HG03469 (cell line): ENCODE results near the gene MUC15.

Experiments used
- ATAC-seq: cut with Tn5 transposase; IDR thresholded peaks from one replicate; pipeline ENCODE4 v1.9.1; 2021; ENCODE audit warnings: mild to moderate bottlenecking, moderate library complexity, moderate number of reproducible peaks; ENCODE audit not compliant: unreplicated experiment

MUC15 gene

DNA sequence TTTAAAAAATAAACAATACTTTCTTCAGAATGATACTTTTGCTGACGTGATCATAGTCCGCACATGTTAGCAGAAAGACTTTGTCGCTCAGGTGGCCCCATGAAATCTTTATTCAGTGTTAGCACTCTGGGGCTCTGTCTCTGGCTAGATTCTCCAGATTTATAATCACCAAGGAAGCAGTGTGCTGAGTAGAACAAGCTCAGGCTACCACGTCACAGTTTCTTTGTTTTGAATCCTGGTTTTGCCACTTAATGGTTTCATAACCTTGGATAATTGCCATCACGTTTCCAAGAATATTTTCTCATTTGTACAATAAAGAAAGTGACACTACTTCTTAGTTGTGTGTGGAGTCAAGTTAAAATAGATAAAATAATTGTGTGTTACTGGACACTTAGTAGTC lies 3.9 kb upstream of the MUC15 start:
- ATAC-seq: no peak

DNA sequence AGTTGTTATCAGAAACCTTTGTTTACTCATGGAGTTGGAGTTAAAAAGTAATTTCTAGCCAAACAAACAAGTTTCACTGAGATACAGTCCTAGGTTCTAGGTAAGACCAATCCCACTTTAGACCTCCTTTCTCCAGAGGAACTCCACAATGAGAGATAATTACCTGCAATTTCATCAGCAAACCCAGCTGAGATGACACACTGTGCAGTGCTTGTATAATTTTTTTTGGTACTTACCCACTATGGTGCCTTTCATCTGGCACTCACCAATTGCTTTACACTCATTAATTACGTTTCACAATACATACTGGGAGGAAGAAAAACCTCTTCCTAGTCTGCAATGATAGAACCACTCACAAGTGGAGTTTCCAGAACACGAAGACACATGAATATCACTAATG lies 1.8 kb upstream of the MUC15 start:
- no peak for ATAC-seq

- no peak for ATAC-seq
Observed at GRCh38 chr11:26572770-26573402, 823 bp upstream of the MUC15 start.

DNA sequence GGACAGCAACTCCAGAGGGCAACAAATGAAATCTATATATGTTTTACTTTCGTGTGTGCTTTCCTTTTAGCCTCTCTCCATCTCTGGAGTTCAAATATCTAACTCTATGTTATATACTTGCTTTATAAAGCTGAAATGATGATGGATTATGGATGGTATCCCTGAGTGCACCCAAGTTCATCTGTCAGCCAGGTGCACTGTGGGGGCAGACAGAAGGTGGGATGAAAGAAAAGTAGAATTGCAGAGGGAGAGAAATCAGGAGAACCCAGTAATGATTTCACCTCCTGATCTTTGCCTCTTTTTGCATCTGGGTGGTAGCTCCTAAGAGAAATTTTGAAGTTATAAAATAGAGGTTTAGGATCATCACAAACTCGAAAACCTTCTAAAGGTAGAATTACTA lies 2.4 kb downstream of the MUC15 start:
- no peak for ATAC-seq

- no peak for ATAC-seq
Observed at GRCh38 chr11:26558190-26558589, 13.9 kb downstream of the MUC15 start.

GRCh38 chr11:26557666-26558065 lies 14.4 kb downstream of the MUC15 start:
- no peak for ATAC-seq

GRCh38 chr11:26556582-26556981 lies 15.5 kb downstream of the MUC15 start:
- no peak for ATAC-seq

- no peak for ATAC-seq
Observed at GRCh38 chr11:26554455-26554854, 17.6 kb downstream of the MUC15 start.

DNA sequence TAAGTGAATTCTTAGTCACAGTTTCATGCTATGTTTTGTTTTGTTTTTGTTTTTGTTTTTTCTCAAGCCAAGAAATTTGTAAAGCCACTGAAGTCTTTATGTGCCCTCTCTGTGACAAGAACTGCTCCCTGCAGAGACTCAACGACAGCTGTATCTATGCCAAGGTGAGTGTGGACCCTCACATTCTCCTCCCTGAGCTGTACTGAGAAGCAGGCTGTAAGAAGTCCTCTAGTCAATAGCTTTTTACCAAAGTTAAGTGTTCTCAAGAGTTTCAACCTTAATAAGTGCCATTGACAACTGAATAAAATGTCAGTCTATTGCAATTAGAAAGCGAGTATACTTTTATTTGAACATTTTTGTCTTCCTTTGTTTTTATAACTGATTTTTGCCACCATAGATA lies 18.9 kb downstream of the MUC15 start:
- no peak for ATAC-seq

GRCh38 chr11:26551186-26551801 lies 20.8 kb downstream of the MUC15 start:
- ATAC-seq: no peak

DNA sequence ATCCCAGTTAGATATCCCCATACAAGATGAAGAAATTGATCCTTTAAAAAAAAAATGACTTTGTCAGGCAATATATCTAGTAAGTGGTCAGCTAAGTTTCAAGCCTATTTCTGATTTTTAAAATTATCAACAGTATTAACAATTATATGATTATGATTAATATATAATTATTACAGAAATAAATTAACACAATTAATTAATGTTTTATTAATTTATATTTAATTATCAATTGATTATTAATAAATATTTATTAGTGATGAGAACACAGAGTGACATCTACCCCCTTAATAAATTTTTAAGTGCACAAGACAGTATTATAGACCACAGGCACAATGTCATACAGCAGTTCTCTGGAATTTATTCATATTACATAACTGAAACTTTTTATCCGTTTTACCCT lies 22.0 kb downstream of the MUC15 start:
- ATAC-seq: no peak

- no peak for ATAC-seq
Observed at GRCh38 chr11:26549176-26549575, 22.9 kb downstream of the MUC15 start.

- ATAC-seq: no peak
Observed at GRCh38 chr11:26541870-26542269, 30.2 kb downstream of the MUC15 start.

DNA sequence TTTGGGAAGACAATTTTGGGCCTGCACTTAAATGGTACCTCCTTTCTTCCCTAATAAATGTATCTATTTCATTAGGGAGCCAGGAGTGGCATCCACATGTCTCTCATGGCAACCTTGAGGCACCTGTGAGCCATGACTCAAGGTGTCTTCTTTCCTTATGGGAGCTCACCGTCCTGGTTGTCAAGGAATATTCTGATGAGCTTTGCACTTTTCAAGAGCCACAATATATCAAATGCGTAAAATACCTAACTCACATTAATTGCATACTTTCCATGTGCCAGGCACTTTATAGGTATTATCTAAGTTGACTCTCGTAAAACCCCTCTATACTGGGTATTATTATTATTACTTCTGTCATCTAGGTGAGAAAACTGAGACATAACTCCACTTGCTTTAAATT lies 32.5 kb downstream of the MUC15 start:
- ATAC-seq: no peak

DNA sequence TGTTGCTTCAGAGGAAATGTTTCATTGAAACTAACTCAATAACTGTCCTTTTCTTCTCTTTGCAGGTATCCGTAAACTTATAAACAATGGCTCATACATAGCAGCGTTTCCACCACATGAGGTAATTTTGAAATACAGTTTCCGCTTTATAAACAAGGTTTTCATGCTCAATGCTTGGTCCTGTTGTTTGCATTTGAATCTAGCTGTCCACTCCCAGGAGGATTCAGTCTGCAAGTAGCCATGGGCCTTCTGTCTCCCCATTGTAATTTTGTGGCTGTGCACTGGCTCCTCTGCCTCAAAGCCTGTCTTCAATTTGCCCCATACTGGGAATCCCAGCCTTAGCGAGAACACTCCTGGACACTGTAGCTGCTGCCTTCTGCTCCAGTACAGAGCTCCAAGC lies 34.7 kb downstream of the MUC15 start:
- no peak for ATAC-seq

DNA sequence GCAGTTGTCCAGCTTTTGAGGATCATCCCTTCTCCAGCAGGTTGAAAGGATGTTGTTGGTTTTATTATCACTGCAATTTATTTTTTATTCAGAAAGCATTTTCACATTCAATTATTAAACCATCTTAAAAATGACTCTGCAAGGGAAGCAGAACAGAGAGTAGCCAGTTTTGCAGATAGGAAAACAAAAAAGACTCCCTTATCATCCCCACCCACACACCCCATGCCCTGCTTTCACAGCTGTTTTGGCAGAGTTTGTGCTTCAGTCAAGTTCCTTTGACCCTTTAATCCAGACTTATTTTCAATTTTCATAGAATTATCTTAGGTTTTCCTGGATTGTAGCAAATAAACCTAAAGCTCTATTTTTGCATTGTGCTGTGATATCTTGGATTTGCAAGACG lies 44.4 kb downstream of the MUC15 start:
- no peak for ATAC-seq

- no peak for ATAC-seq
Observed at GRCh38 chr11:26522912-26523610, 49.0 kb downstream of the MUC15 start.

GRCh38 chr11:26519469-26519868 lies 52.6 kb downstream of the MUC15 start:
- no peak for ATAC-seq

DNA sequence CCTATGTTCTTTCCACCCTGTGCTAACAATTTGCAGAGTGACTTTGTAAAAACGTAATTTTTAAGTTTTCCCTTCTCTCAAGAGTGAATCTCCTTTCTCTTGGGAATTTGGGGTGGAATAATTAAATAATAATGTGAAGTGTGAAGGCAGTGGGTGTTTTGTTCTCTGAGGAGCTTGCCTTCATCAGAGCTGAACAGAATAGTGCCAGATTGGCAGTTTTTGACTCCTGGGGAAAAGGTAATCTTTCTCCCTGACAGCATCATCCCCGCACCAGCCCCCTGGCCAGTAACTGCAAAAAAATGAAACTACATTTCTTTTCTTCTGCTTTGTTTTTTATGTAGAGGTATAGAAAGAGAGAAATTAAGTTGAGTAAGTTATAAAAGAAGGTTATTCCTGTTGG lies 59.9 kb downstream of the MUC15 start:
- ATAC-seq: no peak

DNA sequence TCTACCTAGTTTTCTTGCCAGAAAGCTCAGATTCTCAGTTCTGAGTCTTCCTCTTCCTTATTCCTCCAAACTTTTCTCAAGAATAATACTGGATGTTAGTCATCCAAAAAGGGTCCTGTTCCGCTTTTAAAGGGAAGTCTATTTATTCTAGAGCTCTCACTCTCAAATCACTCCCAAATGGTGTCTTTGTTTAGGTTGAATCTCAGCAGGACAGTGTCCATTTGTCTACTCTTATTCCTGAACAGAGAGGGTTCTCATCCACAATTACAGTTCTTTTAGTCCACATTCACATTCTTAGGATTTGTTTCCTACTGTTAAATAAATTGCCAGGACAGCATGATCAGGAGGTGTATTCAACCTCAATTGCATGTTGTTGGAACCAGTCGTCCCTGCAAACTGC lies 61.3 kb downstream of the MUC15 start:
- no peak for ATAC-seq

DNA sequence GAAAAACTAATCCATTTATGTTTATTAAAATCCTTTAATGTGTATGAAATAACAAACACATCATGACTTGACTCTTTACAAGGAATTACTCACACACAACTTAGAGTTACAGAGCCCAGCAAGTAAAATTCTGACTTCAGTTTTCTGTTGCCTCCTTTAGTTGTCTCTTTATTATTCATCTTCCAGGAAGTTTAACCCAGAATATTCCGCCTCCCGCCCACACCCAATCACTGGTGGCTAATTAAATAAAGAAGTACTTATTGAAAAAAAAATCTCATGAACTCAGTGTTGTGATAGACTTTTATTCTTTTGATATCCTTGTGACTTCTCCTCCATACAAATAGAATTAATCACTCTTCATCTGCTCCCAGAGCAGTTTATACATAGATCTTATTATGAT lies 61.9 kb downstream of the MUC15 start:
- no peak for ATAC-seq
